ENCODE data around the gene HLX. TPM values are rescaled to one million over a fixed set of nuclear protein-coding genes. Genes with fewer than 3 reads are reported as not detected.

HLX gene
- total RNA-seq, 1 experiment from 2014 or later, result 1.8 TPM

DNA sequence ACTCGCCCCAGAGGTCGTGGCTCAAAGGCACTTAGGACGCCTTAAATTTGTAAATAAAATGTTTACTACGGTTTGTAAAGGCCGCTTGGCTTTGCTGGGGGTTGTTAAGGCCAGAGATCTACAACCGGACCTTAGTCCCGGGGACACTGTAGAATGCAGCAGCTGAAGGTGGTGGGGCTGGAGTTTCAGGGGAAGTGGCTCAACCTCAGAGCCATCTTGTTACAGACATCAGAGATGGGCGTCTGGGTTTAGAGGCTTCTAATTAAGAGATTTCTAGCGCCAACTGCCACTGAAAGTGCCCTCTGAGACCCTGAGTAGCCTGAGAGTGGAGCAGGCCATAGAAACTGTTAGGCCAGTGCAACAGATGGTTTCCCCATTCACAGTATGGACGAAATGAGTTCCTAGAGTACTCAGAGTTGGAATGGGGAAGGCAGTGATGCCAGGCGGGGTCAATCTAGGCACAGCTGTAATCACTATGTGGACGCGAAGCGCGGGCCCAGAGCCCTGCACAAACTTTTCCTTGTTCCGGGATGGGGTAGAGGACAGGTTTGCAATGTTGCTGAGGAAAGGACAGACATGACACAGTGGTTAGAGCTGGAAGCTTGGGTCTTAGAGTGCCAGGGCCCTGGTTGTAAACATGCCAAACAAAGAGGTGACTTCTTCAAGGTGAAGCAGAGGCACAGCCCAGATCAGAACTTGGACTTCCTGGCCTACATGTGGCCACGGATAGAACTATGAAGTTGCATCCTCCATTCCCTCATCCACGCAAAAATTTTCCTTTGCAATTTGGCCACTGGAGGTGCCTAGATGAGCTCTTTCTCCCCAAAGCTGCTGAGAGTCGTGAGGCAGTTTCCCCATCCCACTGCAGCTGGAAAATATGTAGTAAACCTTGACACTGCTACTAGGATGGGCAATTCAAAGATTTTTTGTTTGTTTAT, 6.0 kb downstream of the HLX start:
- H3K27me3 ChIP-seq (ENCODE audit: insufficient read depth, low read length), result no peaks in the 10 kb centered on the region
- H2AFZ ChIP-seq (ENCODE audit: low read depth, low read length, poor library complexity, severe bottlenecking), result no peak overlapping the region
- no peak overlapping the region for H3K4me2 ChIP-seq (ENCODE audit: low read length)
- H3K27ac ChIP-seq (ENCODE audit: low read depth, low read length), result no peak overlapping the region
- H3K4me3 ChIP-seq (replicated peaks in 1 of 2; ENCODE audit: low read depth in 1 of 2, low read length in 2 of 2), result no peak overlapping the region
- H3K4me1 ChIP-seq (ENCODE audit: control insufficient read depth in 1 of 2, insufficient read depth in 2 of 2, low read length in 2 of 2), result peaks cover 3% of the 10 kb centered on the region in 2 experiments; a peak in 3 of 4 replicates
- no peaks in the 10 kb centered on the region for H3K9me2 ChIP-seq (ENCODE audit: insufficient read depth)
- ATAC-seq (no peak), DNase-seq (ENCODE audit: low read depth, low spot score) (no peak)
- no peaks in the 10 kb centered on the region for H3K36me3 ChIP-seq (ENCODE audit: control insufficient read depth in 1 of 2, insufficient read depth in 2 of 2, low read length in 2 of 2)
- ChIA-PET CTCF (no interaction called here), POLR2A (no interaction called here), RAD21 (ENCODE audit: low non-redundant PET in 1 of 2, low total read pairs in 2 of 2, uncharacterized antibody in 2 of 2, unreplicated experiment in 2 of 2) (no interaction called here)
- no peak overlapping the region for H3K9ac ChIP-seq (ENCODE audit: low read length)
- no TSS peak for BruUV-seq (replicated peaks)
- intact Hi-C loops (cut with micrococcal nuclease), result no loop called here
- no peaks in the 10 kb centered on the region for H3K79me2 ChIP-seq (ENCODE audit: insufficient read depth, low read length)
- TF ChIP-seq ZFX (IDR thresholded peaks at IDR 0.05), result no peak
- TF ChIP-seq SP1 (IDR thresholded peaks at IDR 0.05; ENCODE audit: low read depth), result no peak
- no peak for TF ChIP-seq EZH2phosphoT487 (IDR thresholded peaks at IDR 0.05; ENCODE audit: borderline replicate concordance)
- no peak for TF ChIP-seq SRF (IDR thresholded peaks at IDR 0.05; ENCODE audit: low read depth)
- TF ChIP-seq JUND (IDR thresholded peaks at IDR 0.05), result no peak
- TF ChIP-seq, protein P1, sequence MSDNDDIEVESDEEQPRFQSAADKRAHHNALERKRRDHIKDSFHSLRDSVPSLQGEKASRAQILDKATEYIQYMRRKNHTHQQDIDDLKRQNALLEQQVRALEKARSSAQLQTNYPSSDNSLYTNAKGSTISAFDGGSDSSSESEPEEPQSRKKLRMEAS (IDR thresholded peaks at IDR 0.05), result no peak
- no peak for TF ChIP-seq POLR2AphosphoS5 (IDR thresholded peaks at IDR 0.05; ENCODE audit: low read depth, low read length)
- no peak for TF ChIP-seq FOSL1 (IDR thresholded peaks at IDR 0.05; ENCODE audit: low read depth)
- no peak for TF ChIP-seq CBX3 (IDR thresholded peaks at IDR 0.05; ENCODE audit: low read depth)
- TF ChIP-seq, protein P2, sequence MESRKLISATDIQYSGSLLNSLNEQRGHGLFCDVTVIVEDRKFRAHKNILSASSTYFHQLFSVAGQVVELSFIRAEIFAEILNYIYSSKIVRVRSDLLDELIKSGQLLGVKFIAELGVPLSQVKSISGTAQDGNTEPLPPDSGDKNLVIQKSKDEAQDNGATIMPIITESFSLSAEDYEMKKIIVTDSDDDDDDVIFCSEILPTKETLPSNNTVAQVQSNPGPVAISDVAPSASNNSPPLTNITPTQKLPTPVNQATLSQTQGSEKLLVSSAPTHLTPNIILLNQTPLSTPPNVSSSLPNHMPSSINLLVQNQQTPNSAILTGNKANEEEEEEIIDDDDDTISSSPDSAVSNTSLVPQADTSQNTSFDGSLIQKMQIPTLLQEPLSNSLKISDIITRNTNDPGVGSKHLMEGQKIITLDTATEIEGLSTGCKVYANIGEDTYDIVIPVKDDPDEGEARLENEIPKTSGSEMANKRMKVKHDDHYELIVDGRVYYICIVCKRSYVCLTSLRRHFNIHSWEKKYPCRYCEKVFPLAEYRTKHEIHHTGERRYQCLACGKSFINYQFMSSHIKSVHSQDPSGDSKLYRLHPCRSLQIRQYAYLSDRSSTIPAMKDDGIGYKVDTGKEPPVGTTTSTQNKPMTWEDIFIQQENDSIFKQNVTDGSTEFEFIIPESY (IDR thresholded peaks at IDR 0.05; ENCODE audit: extremely low read depth, insufficient replicate concordance, low read length), result no peak
- TF ChIP-seq, protein P3, sequence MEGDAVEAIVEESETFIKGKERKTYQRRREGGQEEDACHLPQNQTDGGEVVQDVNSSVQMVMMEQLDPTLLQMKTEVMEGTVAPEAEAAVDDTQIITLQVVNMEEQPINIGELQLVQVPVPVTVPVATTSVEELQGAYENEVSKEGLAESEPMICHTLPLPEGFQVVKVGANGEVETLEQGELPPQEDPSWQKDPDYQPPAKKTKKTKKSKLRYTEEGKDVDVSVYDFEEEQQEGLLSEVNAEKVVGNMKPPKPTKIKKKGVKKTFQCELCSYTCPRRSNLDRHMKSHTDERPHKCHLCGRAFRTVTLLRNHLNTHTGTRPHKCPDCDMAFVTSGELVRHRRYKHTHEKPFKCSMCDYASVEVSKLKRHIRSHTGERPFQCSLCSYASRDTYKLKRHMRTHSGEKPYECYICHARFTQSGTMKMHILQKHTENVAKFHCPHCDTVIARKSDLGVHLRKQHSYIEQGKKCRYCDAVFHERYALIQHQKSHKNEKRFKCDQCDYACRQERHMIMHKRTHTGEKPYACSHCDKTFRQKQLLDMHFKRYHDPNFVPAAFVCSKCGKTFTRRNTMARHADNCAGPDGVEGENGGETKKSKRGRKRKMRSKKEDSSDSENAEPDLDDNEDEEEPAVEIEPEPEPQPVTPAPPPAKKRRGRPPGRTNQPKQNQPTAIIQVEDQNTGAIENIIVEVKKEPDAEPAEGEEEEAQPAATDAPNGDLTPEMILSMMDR (IDR thresholded peaks at IDR 0.05 in 2 of 3, conservative IDR thresholded peaks at IDR 0.05 in 1 of 3; ENCODE audit: borderline replicate concordance in 1 of 3, insufficient read depth in 1 of 3, low read depth in 2 of 3, low read length in 2 of 3), result no peak
- TF ChIP-seq RAD21 (IDR thresholded peaks at IDR 0.05; ENCODE audit: low read depth), result no peak
- no peak for TF ChIP-seq SIN3A (IDR thresholded peaks at IDR 0.05; ENCODE audit: low read depth)
- no peak for TF ChIP-seq POLR2A (IDR thresholded peaks at IDR 0.05; ENCODE audit: borderline replicate concordance, extremely low read depth, insufficient read depth, insufficient read length)
- no peak for TF ChIP-seq ZNF274 (IDR thresholded peaks at IDR 0.05; ENCODE audit: low read depth, low read length)
- no peaks in the 10 kb centered on the region for H3K9me3 ChIP-seq (ENCODE audit: control insufficient read depth in 1 of 2, insufficient read depth in 1 of 2, low read depth in 1 of 2, low read length in 2 of 2)
- no peaks in the 10 kb centered on the region for H4K20me1 ChIP-seq (ENCODE audit: insufficient read depth)

Measured in HCT116 (cell line).